Sigmoid colon (tissue), 4 donors: Measurements from ENCODE around the gene FGFBP1.

Experiments
- POLR2A ChIP-seq, 2 donors: fragments of 450-650 bp; IDR thresholded peaks; one replicate each; pipeline ENCODE4 v1.6.1; 2016; ENCODE audit warnings: antibody characterized with exemption in 2 of 2, mild to moderate bottlenecking in 2 of 2, moderate library complexity in 2 of 2
- POLR2AphosphoS5 ChIP-seq, 4 donors: sonication (generic); formaldehyde crosslinking; IDR thresholded peaks; one replicate each; pipeline ENCODE4 v1.6.1; 2017; ENCODE audit warnings: antibody characterized with exemption in 4 of 4
- TF ChIP-seq, protein P1 (sequence below), 4 experiments: fragments of 450-650 bp in 3 of 4; fragments of 200-600 bp in 1 of 4; IDR thresholded peaks; one replicate each; pipeline ENCODE4 v1.5.1; 2016 to 2019; ENCODE audit warnings: antibody characterized with exemption in 4 of 4, mild to moderate bottlenecking in 3 of 4, moderate library complexity in 2 of 4

- TF ChIP-seq POLR2A (IDR thresholded peaks at IDR 0.05): no peak
- TF ChIP-seq POLR2AphosphoS5 (IDR thresholded peaks at IDR 0.05): no peak
- TF ChIP-seq, protein P1, sequence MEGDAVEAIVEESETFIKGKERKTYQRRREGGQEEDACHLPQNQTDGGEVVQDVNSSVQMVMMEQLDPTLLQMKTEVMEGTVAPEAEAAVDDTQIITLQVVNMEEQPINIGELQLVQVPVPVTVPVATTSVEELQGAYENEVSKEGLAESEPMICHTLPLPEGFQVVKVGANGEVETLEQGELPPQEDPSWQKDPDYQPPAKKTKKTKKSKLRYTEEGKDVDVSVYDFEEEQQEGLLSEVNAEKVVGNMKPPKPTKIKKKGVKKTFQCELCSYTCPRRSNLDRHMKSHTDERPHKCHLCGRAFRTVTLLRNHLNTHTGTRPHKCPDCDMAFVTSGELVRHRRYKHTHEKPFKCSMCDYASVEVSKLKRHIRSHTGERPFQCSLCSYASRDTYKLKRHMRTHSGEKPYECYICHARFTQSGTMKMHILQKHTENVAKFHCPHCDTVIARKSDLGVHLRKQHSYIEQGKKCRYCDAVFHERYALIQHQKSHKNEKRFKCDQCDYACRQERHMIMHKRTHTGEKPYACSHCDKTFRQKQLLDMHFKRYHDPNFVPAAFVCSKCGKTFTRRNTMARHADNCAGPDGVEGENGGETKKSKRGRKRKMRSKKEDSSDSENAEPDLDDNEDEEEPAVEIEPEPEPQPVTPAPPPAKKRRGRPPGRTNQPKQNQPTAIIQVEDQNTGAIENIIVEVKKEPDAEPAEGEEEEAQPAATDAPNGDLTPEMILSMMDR (IDR thresholded peaks at IDR 0.05): no peak
These were observed 32.7 kb upstream of the FGFBP1 start for GRCh38 chr4:15971068-15971801.
